Kidney (tissue), 14 donors: ENCODE results near the gene TMEM108. TPM values are rescaled to one million over a fixed set of nuclear protein-coding genes. Genes with fewer than 3 reads are reported as not detected.

Experiments used
- DNase-seq, 5 donors: peaks; one replicate each; pipeline ENCODE4 v3.0.0-alpha.2; 2013 to 2020
- FAIRE-seq: peaks from 2 replicates; lab custom pipeline; 2012; peaks lifted over from hg19 to GRCh38; lab: Jason Lieb, UNC
- H3K27ac ChIP-seq, 2 donors: one replicate each; pipeline ENCODE4 v1.7.0; 2013; ENCODE audit warnings: low read depth in 2 of 2, low read length in 2 of 2, inconsistent platforms in 1 of 2
- H3K27me3 ChIP-seq: one replicate; pipeline ENCODE4 v1.7.1; 2013; ENCODE audit warnings: low read length, inconsistent platforms; ENCODE audit not compliant: control insufficient read depth, insufficient read depth
- H3K36me3 ChIP-seq, 3 donors: one replicate each; pipeline versions ENCODE4 v1.7.0 to v1.7.1; 2013; ENCODE audit warnings: low read length in 3 of 3, control low read depth in 1 of 3, inconsistent platforms in 1 of 3; ENCODE audit not compliant: insufficient read depth in 3 of 3, control insufficient read depth in 2 of 3
- H3K4me1 ChIP-seq, 3 donors: one replicate each; pipeline versions ENCODE4 v1.7.0 to v1.7.1; 2013; ENCODE audit warnings: low read length in 3 of 3, inconsistent platforms in 1 of 3, low read depth in 1 of 3; ENCODE audit not compliant: control insufficient read depth in 2 of 3, insufficient read depth in 2 of 3
- H3K4me3 ChIP-seq, 3 donors: one replicate each; pipeline versions ENCODE4 v1.7.0 to v1.8.1; 2013; ENCODE audit warnings: low read length in 3 of 3, control low read depth in 1 of 3, inconsistent platforms in 1 of 3
- H3K9ac ChIP-seq, 3 donors: one replicate each; pipeline versions ENCODE4 v1.7.0 to v1.7.1; 2013; ENCODE audit warnings: low read length in 3 of 3, control low read depth in 1 of 3, inconsistent platforms in 1 of 3
- H3K9me3 ChIP-seq, 3 donors: one replicate each; pipeline versions ENCODE4 v1.7.0 to v1.7.1; 2013; ENCODE audit warnings: low read length in 3 of 3, control low read depth in 1 of 3, inconsistent platforms in 1 of 3; ENCODE audit not compliant: control insufficient read depth in 2 of 3, insufficient read depth in 1 of 3
- CTCF ChIP-seq: IDR thresholded peaks from 3 replicates; pipeline ENCODE4 v1.5.1; 2012; ENCODE audit warnings: mild to moderate bottlenecking, moderate library complexity, borderline replicate concordance; ENCODE audit not compliant: insufficient read depth; ENCODE audit errors: extremely low read depth
- intact Hi-C: fragments of 100-400 bp; cut with DNase I; formaldehyde crosslinking; loops from one replicate; pipeline ENCODE4 v1.11.1; 2022
- polyA plus RNA-seq: library from polyadenylated mRNA; stranded (reverse); fragments of 350-450 nt; fragmentation: Illumina TruSeq; extraction: RNeasy Lipid Tissue Mini Kit (QIAGEN cat#74804); gene quantifications from one replicate; pipeline ENCODE4 v1.2.3, GENCODE V29; 2014; ENCODE audit warnings: low read depth, low replicate concordance; ENCODE audit not compliant: insufficient read depth
- total RNA-seq: library from RNA; stranded (reverse); fragmentation: NEBNext Ultra II Directional; extraction: Animal tissue kit (Norgen Biotek cat#: 25700); gene quantifications from one replicate; pipeline ENCODE4 v1.2.1, GENCODE V29; 2021
- donor health status: control.
- donor health status: control.
- donor health status: control.
- donor health status: control.
- donor health status: control.
- donor health status: DM: yes; HTN: yes; CAD: no.
- donor health status: Normal renal cell carcinoma (clear cell type).

The TMEM108 gene
- total and polyA plus RNA-seq, 2 donors from 2014 or later = 0.91 to 1.5 TPM

DNA sequence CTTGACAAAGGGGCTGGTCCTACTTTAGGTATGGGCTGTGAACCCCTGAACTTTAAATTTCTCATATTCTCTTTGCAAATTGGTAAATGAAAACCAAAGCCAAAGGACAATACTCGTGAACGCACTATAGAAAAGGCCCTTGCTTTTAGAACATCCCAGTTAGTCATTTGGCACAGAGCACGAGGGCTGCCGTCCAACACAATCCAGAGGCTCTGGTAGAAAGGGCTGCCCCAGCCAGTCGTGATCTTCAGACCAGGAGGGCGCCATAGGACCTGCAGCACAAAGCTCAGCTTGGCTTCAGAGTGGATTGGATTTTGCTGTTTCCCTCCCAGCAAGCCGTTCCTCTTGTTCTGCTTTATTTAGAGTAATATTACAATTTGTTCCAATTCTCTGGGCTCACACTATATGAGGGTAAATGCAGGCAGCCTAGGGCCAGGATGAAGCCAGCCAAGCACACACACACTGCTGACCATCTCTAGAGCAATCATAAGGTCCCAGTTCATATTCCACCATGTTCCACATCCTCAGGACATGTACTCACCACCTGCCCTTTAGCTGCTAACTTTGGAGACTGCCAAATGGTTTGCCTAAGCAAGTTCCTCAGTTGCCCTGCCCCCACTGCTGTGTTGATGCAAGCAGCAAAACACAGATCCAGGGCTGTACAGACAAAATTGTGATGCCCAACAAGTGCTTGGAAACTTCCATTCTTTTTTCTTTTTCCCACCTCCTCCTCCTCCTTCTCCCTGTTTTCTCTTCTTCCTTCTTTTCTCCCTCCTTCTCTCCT lies 355.7 kb downstream of the TMEM108 start:
- Histone ChIP-seq H3K4me3 (no peak overlapping the region), H3K9ac (no peak overlapping the region), H3K36me3 (no peaks in the 10 kb centered on the region), H3K4me1 (no peaks in the 10 kb centered on the region), H3K27me3 (no peaks in the 10 kb centered on the region), H3K9me3 (no peaks in the 10 kb centered on the region), H3K27ac (no peak overlapping the region)
- FAIRE-seq (no peak), DNase-seq (no peak)
- TF ChIP-seq CTCF = no peak
- intact Hi-C loops = no loop called here

GRCh38 chr3:133394561-133395311 lies 356.5 kb downstream of the TMEM108 start:
- no peak for TF ChIP-seq CTCF
- intact Hi-C loops = no loop called here
- H3K9me3 ChIP-seq = no peaks in the 10 kb centered on the region
- no peaks in the 10 kb centered on the region for H3K27me3 ChIP-seq
- no peak overlapping the region for H3K4me3 ChIP-seq
- no peak overlapping the region for H3K9ac ChIP-seq
- FAIRE-seq (no peak), DNase-seq (no peak)
- no peaks in the 10 kb centered on the region for H3K4me1 ChIP-seq
- H3K36me3 ChIP-seq = no peaks in the 10 kb centered on the region
- no peak overlapping the region for H3K27ac ChIP-seq

GRCh38 chr3:133396906-133397305 lies 358.7 kb downstream of the TMEM108 start:
- Histone ChIP-seq H3K27ac (no peak overlapping the region), H3K36me3 (no peaks in the 10 kb centered on the region), H3K4me1 (no peaks in the 10 kb centered on the region), H3K4me3 (no peak overlapping the region), H3K9me3 (no peaks in the 10 kb centered on the region), H3K27me3 (no peaks in the 10 kb centered on the region), H3K9ac (no peak overlapping the region)
- intact Hi-C loops = no loop called here
- no peak for TF ChIP-seq CTCF
- DNase-seq (no peak), FAIRE-seq (no peak)
